Mammary epithelial cell (primary cell): ENCODE measurements around the gene TRABD2A.

Experiments used
- CTCF ChIP-seq, 2 donors: IDR thresholded peaks in 1 of 2; conservative IDR thresholded peaks in 1 of 2; 2 replicates each; pipeline ENCODE4 v1.5.1; 2011 to 2012; ENCODE audit warnings: inconsistent platforms in 2 of 2, low read length in 2 of 2, mild to moderate bottlenecking in 2 of 2, control low read depth in 1 of 2, low read depth in 1 of 2; ENCODE audit not compliant: insufficient read depth in 1 of 2; ENCODE audit errors: extremely low read depth in 1 of 2
- EZH2 ChIP-seq: IDR thresholded peaks from 2 replicates; pipeline ENCODE4 v1.6.1; 2012; ENCODE audit warnings: low read length, inconsistent platforms, borderline replicate concordance

DNA sequence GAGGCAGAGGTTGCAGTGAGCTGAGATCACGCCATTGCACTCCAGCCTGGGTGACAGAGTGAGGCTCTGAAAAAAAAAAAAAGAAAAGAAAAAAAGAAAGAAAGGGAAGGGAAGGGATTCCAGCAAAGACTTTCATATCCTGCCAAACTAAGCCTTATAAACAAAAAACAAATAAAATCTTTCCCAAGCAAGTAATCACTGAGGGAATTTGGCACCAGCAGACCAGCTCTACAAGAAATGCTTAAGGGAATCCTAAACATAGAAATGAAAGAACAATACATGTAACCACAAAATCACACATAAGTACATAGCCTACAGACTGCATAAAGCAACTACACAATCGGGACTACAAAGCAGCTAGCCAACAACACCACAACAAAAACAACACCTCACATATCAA, 79.1 kb downstream of the TRABD2A start:
- TF ChIP-seq CTCF (conservative IDR thresholded peaks at IDR 0.05 in 1 of 2, IDR thresholded peaks at IDR 0.05 in 1 of 2; ENCODE audit: extremely low read depth in 1 of 2, insufficient read depth in 1 of 2, low read depth in 1 of 2, low read length in 2 of 2) (no peak), EZH2 (no peak)
